Measurements from ENCODE around the gene BRF1.

GRCh38 chr14:105251920-105252319, 48.9 kb downstream of the BRF1 start:
- TF ChIP-seq, protein P1, sequence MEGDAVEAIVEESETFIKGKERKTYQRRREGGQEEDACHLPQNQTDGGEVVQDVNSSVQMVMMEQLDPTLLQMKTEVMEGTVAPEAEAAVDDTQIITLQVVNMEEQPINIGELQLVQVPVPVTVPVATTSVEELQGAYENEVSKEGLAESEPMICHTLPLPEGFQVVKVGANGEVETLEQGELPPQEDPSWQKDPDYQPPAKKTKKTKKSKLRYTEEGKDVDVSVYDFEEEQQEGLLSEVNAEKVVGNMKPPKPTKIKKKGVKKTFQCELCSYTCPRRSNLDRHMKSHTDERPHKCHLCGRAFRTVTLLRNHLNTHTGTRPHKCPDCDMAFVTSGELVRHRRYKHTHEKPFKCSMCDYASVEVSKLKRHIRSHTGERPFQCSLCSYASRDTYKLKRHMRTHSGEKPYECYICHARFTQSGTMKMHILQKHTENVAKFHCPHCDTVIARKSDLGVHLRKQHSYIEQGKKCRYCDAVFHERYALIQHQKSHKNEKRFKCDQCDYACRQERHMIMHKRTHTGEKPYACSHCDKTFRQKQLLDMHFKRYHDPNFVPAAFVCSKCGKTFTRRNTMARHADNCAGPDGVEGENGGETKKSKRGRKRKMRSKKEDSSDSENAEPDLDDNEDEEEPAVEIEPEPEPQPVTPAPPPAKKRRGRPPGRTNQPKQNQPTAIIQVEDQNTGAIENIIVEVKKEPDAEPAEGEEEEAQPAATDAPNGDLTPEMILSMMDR (IDR thresholded peaks at IDR 0.05; ENCODE audit: control extremely low read depth in 1 of 3, insufficient read depth in 1 of 3, low read depth in 1 of 3, low read length in 3 of 3): no peak
- TF ChIP-seq EZH2 (IDR thresholded peaks at IDR 0.05; ENCODE audit: low read depth, low read length, severe bottlenecking): no peak
- no peak for TF ChIP-seq CBX5 (IDR thresholded peaks at IDR 0.05; ENCODE audit: low read depth, low read length)
